ENCODE measurements around the gene TAF4.

TAF4 gene, protein sequence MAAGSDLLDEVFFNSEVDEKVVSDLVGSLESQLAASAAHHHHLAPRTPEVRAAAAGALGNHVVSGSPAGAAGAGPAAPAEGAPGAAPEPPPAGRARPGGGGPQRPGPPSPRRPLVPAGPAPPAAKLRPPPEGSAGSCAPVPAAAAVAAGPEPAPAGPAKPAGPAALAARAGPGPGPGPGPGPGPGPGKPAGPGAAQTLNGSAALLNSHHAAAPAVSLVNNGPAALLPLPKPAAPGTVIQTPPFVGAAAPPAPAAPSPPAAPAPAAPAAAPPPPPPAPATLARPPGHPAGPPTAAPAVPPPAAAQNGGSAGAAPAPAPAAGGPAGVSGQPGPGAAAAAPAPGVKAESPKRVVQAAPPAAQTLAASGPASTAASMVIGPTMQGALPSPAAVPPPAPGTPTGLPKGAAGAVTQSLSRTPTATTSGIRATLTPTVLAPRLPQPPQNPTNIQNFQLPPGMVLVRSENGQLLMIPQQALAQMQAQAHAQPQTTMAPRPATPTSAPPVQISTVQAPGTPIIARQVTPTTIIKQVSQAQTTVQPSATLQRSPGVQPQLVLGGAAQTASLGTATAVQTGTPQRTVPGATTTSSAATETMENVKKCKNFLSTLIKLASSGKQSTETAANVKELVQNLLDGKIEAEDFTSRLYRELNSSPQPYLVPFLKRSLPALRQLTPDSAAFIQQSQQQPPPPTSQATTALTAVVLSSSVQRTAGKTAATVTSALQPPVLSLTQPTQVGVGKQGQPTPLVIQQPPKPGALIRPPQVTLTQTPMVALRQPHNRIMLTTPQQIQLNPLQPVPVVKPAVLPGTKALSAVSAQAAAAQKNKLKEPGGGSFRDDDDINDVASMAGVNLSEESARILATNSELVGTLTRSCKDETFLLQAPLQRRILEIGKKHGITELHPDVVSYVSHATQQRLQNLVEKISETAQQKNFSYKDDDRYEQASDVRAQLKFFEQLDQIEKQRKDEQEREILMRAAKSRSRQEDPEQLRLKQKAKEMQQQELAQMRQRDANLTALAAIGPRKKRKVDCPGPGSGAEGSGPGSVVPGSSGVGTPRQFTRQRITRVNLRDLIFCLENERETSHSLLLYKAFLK

DNA sequence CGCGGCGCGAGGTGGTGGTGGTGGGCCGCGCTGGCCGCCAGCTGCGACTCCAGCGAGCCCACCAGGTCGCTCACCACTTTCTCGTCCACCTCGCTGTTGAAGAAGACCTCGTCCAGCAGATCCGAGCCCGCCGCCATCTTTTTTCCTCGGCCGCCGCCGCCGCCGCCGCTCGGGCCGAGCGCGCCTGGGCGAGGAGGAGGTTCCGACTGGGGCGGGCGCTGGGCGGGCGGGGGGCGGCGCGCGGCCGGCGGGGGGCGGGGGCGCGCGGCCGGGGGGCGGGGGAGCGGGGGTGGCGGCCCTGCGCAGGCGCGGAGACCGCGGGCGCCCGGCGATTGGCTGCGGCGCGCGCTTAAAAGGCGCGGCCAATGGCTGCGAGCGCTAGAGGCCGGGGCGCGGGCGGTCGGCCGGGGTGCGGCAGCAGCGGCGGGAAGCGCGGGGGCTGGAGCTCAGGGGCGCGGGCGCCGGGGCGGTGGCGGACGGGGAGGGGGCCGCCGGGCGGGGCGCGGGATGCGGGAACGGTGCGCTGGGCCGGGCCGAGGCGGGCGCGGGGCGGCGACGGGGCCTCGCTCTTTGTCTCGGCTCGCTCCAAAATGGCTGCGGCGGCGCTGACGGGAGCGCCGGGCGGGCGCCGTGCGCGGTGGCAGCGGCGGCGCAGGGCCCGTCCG lies at the start of gene TAF4:
TAF4 (minus strand) TSS at position 208 of the 665 bp plus-strand sequence; CDS start at position 137, 71 bp downstream.
- peak within 1 kb of the TSS; percentile 93 for H3K27ac Mint-ChIP-seq
- peak; percentile 80 for DNase-seq
- CTCF ChIA-PET, result interaction anchor here (1.6 kb wide), 1 partner anchor 53 kb away, joined by 3 read pairs; no protein-coding TSS in a partner anchor
- H3K4me3 Mint-ChIP-seq, result peak within 1 kb of the TSS; percentile 83
- no peaks in the 10 kb centered on the region for H3K9me3 Mint-ChIP-seq
- peaks cover 18% of the 10 kb centered on the region for H3K27me3 Mint-ChIP-seq
- H3K4me1 Mint-ChIP-seq, result peaks cover 46% of the 10 kb centered on the region
- peaks cover 19% of the 10 kb centered on the region for H3K36me3 Mint-ChIP-seq

DNA sequence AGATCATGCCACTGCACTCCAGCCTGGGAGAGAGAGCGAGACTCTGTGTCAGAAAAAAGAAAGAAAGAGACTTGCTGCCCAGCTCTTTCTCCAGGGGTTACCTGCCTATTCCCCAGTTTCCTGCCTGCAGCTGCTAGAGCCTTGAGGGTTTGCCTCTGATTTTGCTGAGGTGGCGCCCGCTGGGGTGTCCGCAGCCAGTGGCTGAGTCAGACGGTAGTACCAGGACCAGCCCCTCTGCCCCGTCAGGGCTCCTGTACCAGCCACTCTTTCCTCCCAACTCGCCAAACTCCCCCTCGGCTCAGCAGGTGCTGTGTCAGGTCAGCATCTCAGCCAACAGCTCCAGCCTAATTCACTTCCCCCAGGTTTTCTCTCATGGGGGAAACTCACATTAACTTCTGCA lies 49.2 kb upstream of the TAF4 start:
- H3K27me3 Mint-ChIP-seq, result peaks cover 13% of the 10 kb centered on the region
- H3K4me1 Mint-ChIP-seq, result peaks cover 31% of the 10 kb centered on the region
- CTCF ChIA-PET, result interaction anchor here (0.7 kb wide), 1 partner anchor 73 kb away, joined by 4 read pairs; no protein-coding TSS in a partner anchor
- DNase-seq, result no peak
- no peak overlapping the region for H3K4me3 Mint-ChIP-seq
- peaks cover 30% of the 10 kb centered on the region for H3K9me3 Mint-ChIP-seq
- no peak overlapping the region for H3K27ac Mint-ChIP-seq
- H3K36me3 Mint-ChIP-seq, result peaks cover 10% of the 10 kb centered on the region

DNA sequence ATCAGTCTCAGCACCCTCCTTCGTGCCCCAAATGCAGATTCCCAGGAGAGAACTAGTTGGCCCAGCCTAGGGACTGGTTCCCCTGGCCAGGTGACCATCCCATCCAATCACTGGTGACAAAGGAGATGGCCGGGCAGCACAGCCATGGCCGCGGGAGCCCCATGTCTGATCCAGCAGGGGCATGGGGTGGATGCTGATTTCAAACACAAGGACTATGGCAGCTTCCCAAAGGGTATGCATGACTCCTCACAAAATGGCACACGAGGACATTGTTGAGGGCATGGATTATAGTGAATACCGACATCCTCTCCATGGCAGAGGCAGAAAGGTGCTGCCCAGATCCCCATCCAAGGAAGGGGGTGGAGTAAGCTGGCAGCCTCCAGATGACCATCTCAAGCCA lies 46.7 kb upstream of the TAF4 start:
- H3K27ac Mint-ChIP-seq, result no peak overlapping the region
- H3K9me3 Mint-ChIP-seq, result peaks cover 49% of the 10 kb centered on the region
- CTCF ChIA-PET, result no interaction called here
- H3K36me3 Mint-ChIP-seq, result peaks cover 13% of the 10 kb centered on the region
- H3K27me3 Mint-ChIP-seq, result peaks cover 9% of the 10 kb centered on the region
- no peak for DNase-seq
- no peak overlapping the region for H3K4me3 Mint-ChIP-seq
- H3K4me1 Mint-ChIP-seq, result peaks cover 11% of the 10 kb centered on the region

DNA sequence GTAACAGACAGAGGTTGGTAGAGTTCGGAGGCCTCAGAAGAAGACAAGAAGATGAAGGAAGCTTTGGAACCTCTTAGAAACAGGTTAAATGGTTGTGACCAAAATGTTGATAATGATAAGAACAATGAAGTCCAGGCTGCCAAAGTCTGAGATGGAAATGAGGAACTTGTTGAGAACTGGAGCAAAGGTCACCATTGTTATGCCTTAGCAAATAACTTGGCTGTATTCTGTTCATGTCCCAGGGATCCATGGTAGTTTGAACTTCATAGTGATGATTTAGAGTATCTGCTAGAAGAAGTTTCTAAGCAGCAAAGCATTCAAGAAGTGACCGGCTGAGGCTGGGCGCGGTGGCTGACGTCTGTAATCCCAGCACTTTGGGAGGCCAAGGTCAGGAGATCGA lies 45.5 kb upstream of the TAF4 start:
- Mint-ChIP-seq H3K9me3 (peaks cover 56% of the 10 kb centered on the region), H3K4me3 (no peak overlapping the region), H3K36me3 (peaks cover 10% of the 10 kb centered on the region), H3K27me3 (peaks cover 9% of the 10 kb centered on the region), H3K27ac (no peak overlapping the region), H3K4me1 (peaks cover 2% of the 10 kb centered on the region)
- CTCF ChIA-PET, result no interaction called here
- no peak for DNase-seq

DNA sequence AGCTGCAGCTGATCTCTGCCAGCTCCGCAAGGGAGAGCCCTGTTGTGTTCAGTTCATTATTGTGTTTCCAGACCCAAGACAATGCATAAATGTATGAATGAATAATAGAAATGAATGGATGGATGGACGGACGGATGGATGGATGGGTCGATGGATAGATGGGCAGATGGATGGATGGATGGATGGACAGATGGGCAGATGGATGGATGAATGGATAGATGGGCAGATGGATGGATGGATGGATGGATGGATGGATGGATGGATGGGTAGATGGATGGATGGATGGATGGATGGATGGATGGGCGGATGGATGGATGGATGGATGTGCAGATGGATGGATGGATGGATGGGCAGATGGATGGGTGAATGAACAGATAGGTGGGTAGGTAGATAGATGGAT lies 39.9 kb upstream of the TAF4 start:
- Mint-ChIP-seq H3K27me3 (no peaks in the 10 kb centered on the region), H3K9me3 (peaks cover 62% of the 10 kb centered on the region), H3K4me3 (no peak overlapping the region), H3K4me1 (no peaks in the 10 kb centered on the region), H3K27ac (no peak overlapping the region), H3K36me3 (peaks cover 6% of the 10 kb centered on the region)
- DNase-seq, result no peak
- CTCF ChIA-PET, result no interaction called here

DNA sequence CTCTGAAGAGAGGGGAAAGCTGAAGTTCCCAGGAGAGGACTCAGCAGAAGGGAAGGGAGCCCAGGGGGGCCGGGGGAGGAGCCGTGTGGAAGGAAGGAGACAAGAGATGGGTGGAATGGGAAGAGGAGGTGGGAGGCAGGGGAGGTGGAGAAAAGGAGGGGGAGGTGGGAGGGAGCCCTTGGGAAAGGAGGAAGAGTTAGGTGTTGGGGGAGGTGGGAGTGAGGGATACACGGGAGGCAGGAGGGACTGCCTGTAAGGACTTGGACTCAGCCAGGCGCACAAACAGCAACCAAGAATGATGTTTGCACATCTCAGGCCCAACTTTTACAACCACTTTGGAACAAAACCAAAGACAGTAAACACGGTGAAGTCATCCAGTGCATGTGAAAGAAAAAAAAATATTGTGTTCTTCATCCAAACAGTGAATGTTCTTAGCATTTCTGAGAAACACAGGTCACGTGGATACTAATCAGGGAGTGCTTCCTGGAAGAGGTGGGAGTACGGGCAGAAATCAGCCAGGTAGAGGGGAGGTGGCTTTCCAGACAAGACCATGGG lies 39.2 kb upstream of the TAF4 start:
- CTCF ChIA-PET, result no interaction called here
- no peaks in the 10 kb centered on the region for H3K4me1 Mint-ChIP-seq
- H3K9me3 Mint-ChIP-seq, result peaks cover 64% of the 10 kb centered on the region
- no peak overlapping the region for H3K4me3 Mint-ChIP-seq
- no peaks in the 10 kb centered on the region for H3K27me3 Mint-ChIP-seq
- peaks cover 6% of the 10 kb centered on the region for H3K36me3 Mint-ChIP-seq
- no peak overlapping the region for H3K27ac Mint-ChIP-seq
- no peak for DNase-seq

DNA sequence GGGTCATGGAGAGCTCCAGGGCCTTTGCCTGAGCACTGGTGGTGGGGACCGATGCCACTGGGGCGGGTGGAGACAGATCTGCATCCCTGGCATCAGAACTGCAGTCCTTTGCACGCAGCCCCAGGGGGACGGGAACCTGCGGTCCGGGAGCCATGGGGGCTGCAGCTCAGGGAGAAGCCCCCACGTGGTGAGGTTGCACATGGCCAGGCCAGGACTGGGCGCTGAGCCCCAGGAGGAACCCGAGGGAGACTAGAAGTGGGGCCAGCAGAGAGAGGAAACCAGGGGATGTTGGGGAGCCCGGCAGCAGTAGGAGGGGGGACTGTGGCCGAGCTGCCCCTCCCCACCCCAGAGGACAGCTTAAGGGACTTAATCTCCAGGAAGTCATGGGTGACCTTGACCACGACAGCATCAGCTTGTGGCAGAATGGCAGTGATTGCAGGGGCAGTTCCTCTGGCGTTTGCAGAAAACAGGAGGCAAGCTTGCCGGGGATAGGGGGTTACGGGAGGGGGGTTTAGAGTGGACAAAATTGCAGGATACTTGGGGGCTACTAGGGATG lies 38.6 kb upstream of the TAF4 start:
- CTCF ChIA-PET, result no interaction called here
- Mint-ChIP-seq H3K36me3 (peaks cover 5% of the 10 kb centered on the region), H3K27ac (no peak overlapping the region), H3K4me3 (no peak overlapping the region), H3K27me3 (peaks cover under 1% of the 10 kb centered on the region), H3K9me3 (peaks cover 65% of the 10 kb centered on the region), H3K4me1 (no peaks in the 10 kb centered on the region)
- no peak for DNase-seq

DNA sequence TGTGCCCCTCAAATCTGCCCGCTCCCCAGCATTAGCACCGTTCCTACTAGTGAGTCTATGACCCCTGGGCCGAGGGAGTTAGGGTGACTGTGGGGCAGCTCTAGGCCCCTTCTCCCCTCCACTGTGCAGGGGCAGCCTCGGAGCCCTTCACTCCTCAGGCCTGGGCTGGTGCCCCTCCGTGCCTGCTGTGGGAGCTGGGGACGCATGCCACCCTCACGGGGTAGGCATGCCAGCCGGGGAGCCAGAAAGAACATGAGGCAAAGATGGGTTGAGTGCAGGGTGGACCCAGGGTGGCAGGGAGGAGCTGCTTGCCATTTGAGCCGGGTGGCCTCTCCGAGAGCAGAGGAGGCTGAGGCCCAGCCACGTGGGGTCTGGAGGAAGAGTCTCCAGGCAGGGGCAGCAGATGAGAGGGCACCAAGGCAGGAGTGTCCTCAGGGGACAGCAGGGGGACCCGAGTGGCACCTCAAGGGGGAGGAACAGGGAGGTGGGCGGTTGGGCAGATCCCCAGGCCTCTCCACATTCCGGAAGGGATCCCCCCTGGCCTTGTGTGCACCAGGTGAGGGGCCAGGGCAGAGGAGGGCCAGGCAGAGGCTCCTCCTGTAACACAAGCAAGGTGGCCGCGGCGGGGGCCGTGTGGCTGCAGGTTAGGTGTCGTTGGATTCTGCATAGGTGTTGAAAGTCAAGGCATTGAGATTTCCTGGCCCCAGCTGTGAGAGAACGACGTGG lies 38.0 kb upstream of the TAF4 start:
- CTCF ChIA-PET, result no interaction called here
- peaks cover 4% of the 10 kb centered on the region for H3K27me3 Mint-ChIP-seq
- no peak overlapping the region for H3K27ac Mint-ChIP-seq
- DNase-seq, result no peak
- no peak overlapping the region for H3K4me3 Mint-ChIP-seq
- peaks cover 3% of the 10 kb centered on the region for H3K36me3 Mint-ChIP-seq
- H3K4me1 Mint-ChIP-seq, result no peaks in the 10 kb centered on the region
- peaks cover 65% of the 10 kb centered on the region for H3K9me3 Mint-ChIP-seq

DNA sequence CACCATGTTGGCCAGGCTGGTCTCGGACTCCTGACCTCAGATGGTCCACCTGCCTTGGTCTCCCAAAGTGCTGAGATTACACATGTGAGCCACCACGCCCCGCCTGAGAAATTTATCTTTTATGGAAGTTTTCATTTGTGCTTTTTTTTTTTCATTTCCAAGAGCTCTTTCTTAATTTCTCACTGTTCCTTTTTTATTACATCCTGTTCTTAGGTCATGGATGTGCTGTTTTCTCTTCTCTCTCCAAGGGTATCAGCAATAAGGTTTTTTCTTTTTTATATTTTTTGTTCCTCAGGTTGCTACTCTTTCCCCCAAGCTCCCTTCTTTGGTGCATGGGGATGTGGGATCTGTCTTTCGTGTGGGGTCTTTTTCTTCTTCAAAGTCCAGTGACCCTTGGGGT lies 35.4 kb upstream of the TAF4 start:
- H3K4me3 Mint-ChIP-seq, result no peak overlapping the region
- CTCF ChIA-PET, result no interaction called here
- DNase-seq, result no peak
- H3K27ac Mint-ChIP-seq, result no peak overlapping the region
- H3K27me3 Mint-ChIP-seq, result peaks cover 4% of the 10 kb centered on the region
- peaks cover 2% of the 10 kb centered on the region for H3K36me3 Mint-ChIP-seq
- no peaks in the 10 kb centered on the region for H3K4me1 Mint-ChIP-seq
- peaks cover 53% of the 10 kb centered on the region for H3K9me3 Mint-ChIP-seq

DNA sequence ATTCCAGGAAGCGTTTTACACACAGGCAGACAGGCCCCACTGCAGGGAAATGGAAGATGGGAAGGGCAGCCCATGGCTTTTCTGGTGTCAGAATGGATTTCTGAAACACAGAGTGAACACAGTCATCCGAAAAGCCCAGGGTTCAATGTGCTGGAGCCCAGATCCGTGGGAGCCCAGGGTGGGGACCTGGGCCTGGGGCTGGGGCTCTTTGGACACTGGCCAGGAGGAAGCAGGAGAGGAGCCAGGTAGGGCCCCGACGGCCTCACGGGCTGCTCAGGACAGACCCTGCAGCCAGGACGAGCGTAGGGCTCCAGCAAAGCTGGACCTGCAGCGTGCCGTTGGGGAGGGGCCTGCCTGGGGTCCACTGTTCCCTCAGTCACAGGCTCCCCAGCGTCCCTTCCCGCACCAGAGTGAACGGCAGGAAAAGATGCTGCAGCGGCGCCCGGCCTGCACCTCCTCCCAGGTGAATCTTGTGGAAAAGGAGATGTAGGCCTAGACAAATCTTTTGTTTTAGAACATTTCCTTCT lies 32.3 kb upstream of the TAF4 start:
- peaks cover 38% of the 10 kb centered on the region for H3K9me3 Mint-ChIP-seq
- peaks cover 4% of the 10 kb centered on the region for H3K27me3 Mint-ChIP-seq
- DNase-seq, result no peak

DNA sequence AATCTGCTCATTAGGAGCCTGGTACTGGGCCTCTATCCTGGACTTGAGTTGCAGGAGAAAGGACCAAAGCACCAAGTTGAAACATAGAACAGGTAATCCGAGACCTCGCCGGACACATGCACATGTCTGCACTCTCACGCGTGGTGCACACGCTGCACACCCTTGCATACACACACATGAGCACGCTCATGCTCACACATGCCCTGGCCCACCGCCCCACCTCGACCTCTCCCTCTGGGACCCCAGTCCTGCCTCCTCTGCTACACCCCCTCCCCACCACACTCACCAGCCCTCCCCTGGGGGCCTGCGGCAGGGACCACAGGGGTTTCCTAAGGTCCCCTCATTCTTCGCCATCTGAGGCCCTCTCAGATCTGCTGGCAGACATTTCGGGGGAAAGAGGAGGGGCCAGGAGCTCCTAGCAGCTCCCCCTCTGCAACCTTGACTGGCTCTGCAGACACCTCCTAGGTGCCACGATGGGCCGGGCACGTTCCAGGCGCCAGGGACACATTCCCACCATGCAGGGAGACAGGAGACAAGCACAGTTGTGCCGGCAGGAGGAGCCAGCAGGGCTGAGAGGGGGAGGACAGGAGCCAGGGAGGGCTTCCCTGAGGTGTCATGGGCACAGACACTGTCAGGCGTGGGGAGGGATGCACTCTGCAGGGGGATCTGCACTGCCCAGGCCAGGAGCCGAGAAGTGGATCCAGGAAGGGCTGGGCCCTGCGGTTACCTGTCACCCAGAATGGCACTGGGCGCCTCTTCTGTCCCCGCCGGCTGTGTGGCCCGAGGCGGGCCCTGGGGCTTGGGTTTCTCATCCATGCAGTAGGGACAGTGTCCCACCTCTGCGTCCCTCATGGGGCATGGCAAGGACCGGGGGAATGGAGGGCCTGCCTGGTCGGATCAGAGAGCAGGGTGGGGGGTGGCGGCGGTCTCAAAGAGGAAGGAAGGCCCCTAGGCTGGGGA lies 31.0 kb upstream of the TAF4 start:
- Mint-ChIP-seq H3K27me3 (peaks cover 4% of the 10 kb centered on the region), H3K4me1 (no peaks in the 10 kb centered on the region), H3K9me3 (peaks cover 41% of the 10 kb centered on the region), H3K4me3 (no peak overlapping the region), H3K36me3 (no peaks in the 10 kb centered on the region), H3K27ac (no peak overlapping the region)
- no peak for DNase-seq
- CTCF ChIA-PET, result no interaction called here

More for the DNA sequence above, 32.3 kb upstream of the TAF4 start:
- H3K4me1 Mint-ChIP-seq, result no peaks in the 10 kb centered on the region
- CTCF ChIA-PET, result no interaction called here
- no peaks in the 10 kb centered on the region for H3K36me3 Mint-ChIP-seq
- no peak overlapping the region for H3K4me3 Mint-ChIP-seq
- no peak overlapping the region for H3K27ac Mint-ChIP-seq

DNA sequence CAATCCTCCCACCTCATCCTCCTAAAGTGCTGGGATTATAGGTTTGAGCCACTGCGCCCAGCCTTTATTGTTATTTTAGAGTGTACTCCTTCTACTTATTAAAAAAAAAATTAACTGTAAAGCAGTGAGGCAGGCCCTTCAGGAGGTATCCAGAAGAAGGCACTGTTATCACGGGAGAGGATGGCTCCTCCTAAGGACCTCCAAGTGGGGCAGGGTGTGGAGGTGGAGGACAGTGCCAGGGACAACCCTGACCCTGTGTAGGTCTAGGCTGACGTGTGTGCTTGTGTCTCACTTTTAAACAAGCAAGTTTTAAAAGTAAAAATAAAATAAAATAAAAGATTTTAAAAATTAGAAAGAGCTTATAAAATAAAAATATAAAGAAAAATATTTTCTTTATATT lies 23.7 kb upstream of the TAF4 start:
- no peak overlapping the region for H3K4me3 Mint-ChIP-seq
- peaks cover 6% of the 10 kb centered on the region for H3K27me3 Mint-ChIP-seq
- CTCF ChIA-PET, result no interaction called here
- no peaks in the 10 kb centered on the region for H3K4me1 Mint-ChIP-seq
- no peak for DNase-seq
- no peaks in the 10 kb centered on the region for H3K36me3 Mint-ChIP-seq
- no peak overlapping the region for H3K27ac Mint-ChIP-seq
- peaks cover 13% of the 10 kb centered on the region for H3K9me3 Mint-ChIP-seq
